HCT116 (cell line): ENCODE measurements around the gene AKT3.
"Not testable (repeated sequence)": the region's sequence is repeated elsewhere in the genome, so short reads cannot be mapped to it uniquely, and the experiment has no call there.

Source experiments
- CTCF ChIP-seq, 3 experiments: fragments of 200-600 bp in 1 of 3; sonication (generic) in 1 of 3; IDR thresholded peaks in 2 of 3; conservative IDR thresholded peaks in 1 of 3; 2 replicates each; pipeline ENCODE4 v1.5.1; 2012 to 2017; ENCODE audit warnings: low read depth in 2 of 3, low read length in 2 of 3, antibody characterized with exemption in 1 of 3, borderline replicate concordance in 1 of 3, control low read depth in 1 of 3, mild to moderate bottlenecking in 1 of 3, mixed read lengths in 1 of 3, mixed run types in 1 of 3, moderate library complexity in 1 of 3; ENCODE audit not compliant: insufficient read depth in 1 of 3
- EZH2 ChIP-seq: fragments of 200-600 bp; sonication (generic); IDR thresholded peaks from 2 replicates; pipeline ENCODE4 v1.6.1; 2017; ENCODE audit warnings: antibody characterized with exemption, mixed run types
- POLR2A ChIP-seq: IDR thresholded peaks from 2 replicates; pipeline ENCODE4 v1.7.0; 2011; ENCODE audit warnings: borderline replicate concordance; ENCODE audit not compliant: insufficient read depth, insufficient read length; ENCODE audit errors: extremely low read depth
- RAD21 ChIP-seq: IDR thresholded peaks from 2 replicates; pipeline ENCODE4 v1.6.1; 2012; ENCODE audit warnings: low read depth, mild to moderate bottlenecking
- SIN3A ChIP-seq: IDR thresholded peaks from 2 replicates; pipeline ENCODE4 v1.6.1; 2012; ENCODE audit warnings: low read depth
- SP1 ChIP-seq: IDR thresholded peaks from 2 replicates; pipeline ENCODE4 v1.6.1; 2012; ENCODE audit warnings: low read depth
- YY1 ChIP-seq: IDR thresholded peaks from 2 replicates; pipeline ENCODE4 v1.6.1; 2011; ENCODE audit warnings: low read length, low read depth, moderate library complexity, mild to moderate bottlenecking; ENCODE audit not compliant: insufficient replicate concordance; ENCODE audit errors: extremely low read depth
- TF ChIP-seq, protein P1 (sequence below): IDR thresholded peaks from 2 replicates; pipeline ENCODE4 v1.6.1; 2012

GRCh38 chr1:243807346-243807745 lies 42.7 kb downstream of the AKT3 start:
- not testable (repeated sequence) for TF ChIP-seq POLR2A; SP1; CTCF (IDR thresholded peaks at IDR 0.05 in 2 of 3, conservative IDR thresholded peaks at IDR 0.05 in 1 of 3; ENCODE audit: borderline replicate concordance in 1 of 3, insufficient read depth in 1 of 3, low read depth in 2 of 3, low read length in 2 of 3); EZH2; SIN3A; RAD21; YY1
- TF ChIP-seq, protein P1, sequence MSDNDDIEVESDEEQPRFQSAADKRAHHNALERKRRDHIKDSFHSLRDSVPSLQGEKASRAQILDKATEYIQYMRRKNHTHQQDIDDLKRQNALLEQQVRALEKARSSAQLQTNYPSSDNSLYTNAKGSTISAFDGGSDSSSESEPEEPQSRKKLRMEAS, result not testable (repeated sequence)
